NOMO-1 treated with dmso at 0.1 percent for 144 hours (cell line): Measurements from ENCODE around the gene CAND1.

ENCODE experiments used
- DNase-seq: peaks from one replicate; lab custom pipeline; 2025; ENCODE audit not compliant: unreplicated experiment; lab: John Stamatoyannopoulos, UW

The CAND1 gene

DNA sequence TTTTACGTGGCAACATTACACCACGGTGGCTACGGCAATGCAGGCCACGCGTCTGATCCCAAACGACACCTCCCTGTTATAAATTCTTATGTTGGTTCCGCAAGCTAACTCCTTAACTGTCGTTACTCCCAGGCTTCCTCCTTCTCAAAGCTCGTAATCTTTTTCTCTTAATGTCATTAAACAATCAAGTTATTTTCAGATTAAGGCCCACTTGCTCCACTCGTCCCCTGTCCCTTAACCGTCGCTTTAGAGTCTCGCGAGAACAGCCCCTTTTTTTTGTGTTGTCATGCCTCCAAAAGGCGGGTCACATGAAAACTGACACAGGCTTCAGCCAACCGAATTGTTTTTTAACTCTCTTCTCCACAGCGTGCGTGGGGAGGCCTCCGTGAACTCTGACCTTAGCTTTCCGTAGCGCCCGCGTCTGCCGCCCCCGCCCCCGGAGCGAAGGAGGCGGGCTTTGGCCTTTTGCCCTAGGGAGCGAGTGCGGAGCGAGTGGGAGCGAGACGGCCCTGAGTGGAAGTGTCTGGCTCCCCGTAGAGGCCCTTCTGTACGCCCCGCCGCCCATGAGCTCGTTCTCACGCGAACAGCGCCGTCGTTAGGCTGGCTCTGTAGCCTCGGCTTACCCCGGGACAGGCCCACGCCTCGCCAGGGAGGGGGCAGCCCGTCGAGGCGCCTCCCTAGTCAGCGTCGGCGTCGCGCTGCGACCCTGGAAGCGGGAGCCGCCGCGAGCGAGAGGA is at the start of gene CAND1:
TSS of gene CAND1 (plus strand) at position 463 of the 737 bp plus-strand sequence. CDS start 360 bp downstream, outside the sequence.
- DNase-seq = peak; percentile 97

DNA sequence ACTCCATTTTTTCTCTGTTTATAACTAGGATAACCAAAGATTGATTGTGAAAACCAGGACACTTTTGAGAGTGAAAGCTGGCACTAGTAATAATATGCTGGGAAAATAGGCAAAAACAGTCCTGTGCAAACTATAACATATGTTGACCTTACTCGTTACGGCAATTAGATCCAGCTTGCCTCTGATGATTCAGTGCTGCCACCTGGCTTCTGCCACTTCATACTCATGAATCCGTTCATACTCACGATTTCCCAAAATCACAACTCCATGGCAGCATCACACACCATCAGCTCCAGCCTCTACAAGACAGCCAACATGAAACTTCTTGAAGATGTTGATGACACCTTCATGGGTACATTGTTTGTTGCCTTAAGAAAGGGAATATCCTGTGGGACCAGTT is 49.1 kb upstream of the CAND1 start:
- no peak for DNase-seq

DNA sequence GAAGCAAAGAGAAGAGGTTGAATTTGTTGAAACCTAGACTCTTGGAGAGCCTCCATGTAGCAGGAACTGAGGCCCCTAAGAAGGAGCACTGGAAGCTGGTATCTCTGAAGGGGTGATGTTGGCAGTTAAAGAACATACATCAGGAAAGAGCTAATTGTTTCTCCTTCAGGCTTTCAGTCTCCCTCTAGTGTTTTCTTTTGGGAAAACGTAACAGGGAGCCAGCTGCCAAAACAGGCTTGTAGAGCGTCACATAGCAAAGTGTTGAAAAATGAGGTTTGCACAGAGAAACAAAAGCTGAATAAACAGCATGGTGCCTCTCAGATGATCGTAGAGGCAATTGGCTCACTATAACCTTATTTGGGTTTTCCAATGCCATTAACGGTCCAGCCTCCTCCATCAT is 46.9 kb upstream of the CAND1 start:
- no peak for DNase-seq

DNA sequence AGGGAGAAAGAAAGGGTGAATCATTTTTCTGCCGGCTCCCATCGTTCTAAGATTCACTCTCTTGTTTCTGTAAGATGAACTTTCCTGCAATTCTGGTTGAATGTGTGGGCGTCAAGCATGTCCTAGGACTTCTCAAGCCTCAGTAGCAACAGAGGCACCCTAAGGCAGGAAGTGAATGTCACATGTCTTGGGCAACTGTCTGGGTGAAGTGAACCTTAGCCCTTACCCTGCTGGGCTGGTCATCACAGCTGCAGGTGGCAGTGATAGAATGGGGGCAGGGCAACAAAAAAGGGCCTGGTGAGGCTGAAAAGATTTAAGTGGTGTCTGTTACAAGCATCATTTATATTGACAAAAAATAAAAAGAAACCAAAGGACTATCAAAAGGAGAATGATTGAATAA is 45.9 kb upstream of the CAND1 start:
- DNase-seq = no peak

DNA sequence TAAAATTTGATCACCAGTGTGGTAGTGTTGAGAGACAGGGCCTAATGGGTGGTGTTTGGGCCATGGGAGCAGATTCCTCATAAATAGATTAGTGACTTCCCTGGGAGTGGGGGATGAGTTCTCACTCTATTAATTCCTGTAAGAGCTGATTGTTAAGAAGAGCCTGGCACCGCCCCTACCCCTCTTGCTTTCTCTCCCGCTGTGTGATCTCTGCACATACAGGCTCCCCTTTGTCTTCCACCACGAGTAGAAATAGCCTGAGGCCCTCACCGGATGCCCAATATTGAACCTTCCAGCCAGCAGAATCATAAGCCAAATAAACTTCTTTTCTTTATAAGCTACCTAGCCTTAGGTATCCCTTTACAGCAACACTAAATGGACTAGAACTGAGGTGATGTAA is 31.9 kb upstream of the CAND1 start:
- no peak for DNase-seq

DNA sequence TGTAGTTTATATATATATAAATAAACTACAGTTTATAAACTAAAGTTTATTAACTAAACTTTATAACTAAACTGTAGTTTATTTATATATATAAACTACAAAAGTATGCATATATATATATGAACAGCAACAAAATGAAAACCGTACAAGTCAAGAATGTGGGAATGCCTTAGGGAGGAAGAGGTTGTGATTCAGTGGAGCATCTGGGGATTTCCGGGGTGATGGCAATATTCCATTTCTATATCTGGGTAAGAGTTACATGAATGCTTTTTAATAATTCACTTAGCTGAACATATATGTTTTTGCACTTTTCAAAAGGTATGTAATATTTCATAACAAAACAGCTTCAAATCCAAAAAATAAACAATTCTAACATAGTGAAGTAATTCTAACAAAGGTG is 30.1 kb upstream of the CAND1 start:
- no peak for DNase-seq

DNA sequence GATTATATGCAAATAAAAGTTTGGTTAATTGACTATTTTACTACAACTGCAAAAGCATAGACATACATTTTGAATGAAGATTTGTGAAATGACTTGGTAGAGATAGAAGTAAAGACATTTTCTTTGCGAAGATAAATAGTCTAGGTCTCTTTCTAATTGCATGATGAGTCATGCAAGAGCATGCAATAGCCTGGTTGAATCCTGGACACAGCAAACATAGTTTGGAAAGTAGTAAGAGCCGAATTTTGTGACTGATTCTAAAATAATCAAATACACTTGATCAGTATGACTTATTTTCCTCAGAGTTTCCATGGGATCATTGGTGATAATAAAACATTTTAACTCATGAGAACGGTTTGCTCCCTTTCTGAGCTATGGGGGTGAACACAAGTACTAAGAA is 27.7 kb upstream of the CAND1 start:
- DNase-seq = no peak

DNA sequence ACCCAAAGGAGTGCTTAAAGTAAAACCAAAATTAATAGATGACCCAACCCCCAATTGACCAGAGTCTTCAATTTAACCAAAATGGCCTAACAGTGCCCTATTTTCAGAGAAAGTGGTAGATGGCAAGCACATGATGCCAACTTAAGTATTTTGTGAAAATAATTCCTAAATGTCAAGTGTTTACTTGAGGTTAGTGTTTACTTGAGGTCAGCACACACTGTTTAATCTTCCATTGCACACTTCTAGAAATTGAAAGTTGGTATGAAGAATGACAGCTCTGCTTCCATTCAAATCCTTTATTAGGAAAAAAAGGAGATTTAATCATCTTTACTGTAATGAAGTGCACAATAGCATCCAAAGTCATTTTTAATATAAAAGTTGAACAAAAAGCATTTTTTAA is 25.9 kb upstream of the CAND1 start:
- no peak for DNase-seq

DNA sequence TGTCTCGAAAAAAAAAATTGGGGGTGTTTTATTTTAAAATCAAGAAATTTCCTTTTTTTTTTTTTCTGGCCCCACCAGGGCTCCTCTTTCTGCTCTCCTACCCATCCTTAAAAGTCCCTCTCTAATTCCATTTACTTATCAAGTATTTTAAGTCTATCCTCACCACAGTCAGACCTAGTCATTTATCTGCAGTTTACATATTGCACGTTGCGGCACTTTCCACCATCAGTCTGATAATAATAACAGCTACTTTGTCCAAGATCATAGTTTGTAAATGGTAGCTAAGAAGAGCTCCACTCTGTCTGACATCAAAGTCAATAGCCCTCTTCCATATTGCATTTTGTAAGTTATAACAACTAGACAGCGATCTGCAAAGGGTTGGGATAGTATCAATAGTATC is 23.6 kb upstream of the CAND1 start:
- no peak for DNase-seq

DNA sequence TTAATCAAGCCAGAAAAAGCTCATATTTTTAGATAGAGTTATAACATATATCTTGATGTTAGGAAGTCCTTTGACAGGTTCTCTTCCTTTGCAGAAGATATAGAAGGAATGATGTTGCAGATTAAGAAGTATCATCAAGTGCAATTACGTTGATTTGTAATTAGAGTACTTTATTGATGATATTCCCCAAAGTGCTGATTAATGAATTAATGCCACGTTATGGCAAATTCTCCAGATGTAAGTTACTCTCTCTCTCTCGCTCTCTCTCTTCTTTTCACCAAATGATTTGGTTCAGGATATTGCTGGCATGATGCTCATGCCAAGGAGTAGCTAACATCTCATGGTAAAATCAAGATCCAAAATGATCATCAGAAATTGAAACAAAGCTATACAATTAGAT is 18.1 kb upstream of the CAND1 start:
- no peak for DNase-seq

DNA sequence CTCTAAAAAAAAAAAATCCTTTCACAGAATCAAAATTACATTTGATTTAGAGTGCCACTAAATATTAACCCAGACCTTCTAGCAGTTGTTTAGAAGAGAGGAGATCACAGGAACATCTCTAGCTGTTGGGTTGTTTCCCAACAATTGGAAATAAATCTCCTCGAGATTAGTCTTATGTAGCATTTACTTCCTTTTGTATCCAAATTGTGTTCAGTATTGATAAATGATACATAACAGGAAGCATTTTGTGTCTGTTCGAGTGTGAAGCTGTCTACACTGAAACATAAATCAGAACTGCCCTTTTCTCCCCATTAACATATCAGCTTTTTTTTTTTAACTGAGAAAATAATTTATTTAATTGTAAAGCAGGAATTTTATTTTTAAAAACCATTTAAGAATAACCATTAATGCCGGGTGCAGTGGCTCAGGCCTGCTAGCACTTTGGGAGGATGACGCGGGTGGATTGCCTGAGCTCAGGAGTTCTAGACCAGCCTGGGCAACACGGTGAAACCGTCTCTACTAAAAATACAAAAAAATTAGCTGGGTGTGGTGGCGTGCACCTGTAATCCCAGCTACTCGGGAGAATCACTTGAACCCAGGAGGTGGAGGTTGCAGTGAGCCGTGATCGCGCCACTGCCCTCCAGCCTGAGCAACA is 14.7 kb upstream of the CAND1 start:
- DNase-seq = no peak

DNA sequence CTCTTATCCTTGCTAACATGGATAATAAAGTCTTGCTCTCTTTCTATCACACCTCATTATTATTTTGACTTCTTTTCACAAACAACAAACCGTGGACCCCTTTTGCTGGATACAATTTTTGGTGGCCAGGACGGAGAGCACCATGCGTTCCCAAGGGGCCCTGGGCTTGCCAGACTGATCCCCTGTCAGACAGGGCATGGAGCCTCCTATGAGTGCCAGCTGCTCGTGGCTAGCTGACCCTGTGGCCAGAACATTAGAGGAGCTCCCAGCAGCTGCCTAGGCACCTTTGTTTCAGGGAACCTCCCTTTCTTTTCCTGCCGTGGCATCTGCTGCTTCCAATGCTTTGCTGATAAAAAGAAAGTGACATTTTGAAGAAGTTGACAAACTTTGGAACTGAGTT is 12.5 kb upstream of the CAND1 start:
- DNase-seq = no peak

DNA sequence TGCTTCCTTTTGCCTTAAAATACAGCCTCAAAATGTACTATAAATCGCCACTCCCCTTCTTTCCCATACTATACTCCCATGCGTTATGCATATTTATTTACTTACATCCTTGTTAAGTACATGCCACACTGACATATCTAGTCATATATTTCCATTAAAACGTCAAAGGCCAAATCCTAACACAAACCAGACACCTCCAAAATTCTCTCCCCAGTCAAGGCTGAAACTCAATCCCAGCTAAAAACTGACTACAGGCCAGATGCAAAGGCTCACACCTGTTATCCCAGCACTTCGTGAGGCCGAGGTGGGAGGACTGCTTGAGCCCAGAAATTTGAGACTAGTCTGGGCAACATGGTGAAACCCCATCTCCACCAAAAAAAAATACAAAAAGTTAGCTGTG is 5.7 kb upstream of the CAND1 start:
- DNase-seq = no peak

DNA sequence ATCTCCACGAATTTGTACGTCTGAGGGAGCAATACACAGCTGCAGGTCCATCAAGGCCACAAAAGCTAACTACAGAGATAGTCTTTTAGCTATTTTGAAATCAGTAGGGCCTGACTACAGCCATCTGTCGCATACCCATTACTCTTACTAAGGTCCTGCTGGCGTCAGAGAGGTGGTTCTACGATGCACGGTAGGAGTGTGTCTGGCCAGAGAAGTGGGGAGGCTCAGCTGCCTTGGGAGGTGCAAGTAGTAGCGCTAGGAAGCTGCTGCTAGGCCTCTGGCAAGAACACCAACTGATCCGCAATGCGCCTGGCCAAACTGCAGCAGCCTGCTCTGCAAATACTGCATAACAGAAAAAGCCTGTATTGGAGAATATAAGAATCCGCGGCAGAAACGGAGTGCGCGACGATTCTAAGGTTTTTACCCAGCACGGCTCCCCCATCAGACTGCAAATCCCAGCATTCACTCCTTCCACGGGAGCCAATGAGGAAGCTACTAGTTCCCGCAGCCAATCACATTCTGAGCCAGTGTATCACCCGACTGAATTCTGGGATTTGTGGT is 743 bp upstream of the CAND1 start:
- peak; percentile 95 for DNase-seq

DNA sequence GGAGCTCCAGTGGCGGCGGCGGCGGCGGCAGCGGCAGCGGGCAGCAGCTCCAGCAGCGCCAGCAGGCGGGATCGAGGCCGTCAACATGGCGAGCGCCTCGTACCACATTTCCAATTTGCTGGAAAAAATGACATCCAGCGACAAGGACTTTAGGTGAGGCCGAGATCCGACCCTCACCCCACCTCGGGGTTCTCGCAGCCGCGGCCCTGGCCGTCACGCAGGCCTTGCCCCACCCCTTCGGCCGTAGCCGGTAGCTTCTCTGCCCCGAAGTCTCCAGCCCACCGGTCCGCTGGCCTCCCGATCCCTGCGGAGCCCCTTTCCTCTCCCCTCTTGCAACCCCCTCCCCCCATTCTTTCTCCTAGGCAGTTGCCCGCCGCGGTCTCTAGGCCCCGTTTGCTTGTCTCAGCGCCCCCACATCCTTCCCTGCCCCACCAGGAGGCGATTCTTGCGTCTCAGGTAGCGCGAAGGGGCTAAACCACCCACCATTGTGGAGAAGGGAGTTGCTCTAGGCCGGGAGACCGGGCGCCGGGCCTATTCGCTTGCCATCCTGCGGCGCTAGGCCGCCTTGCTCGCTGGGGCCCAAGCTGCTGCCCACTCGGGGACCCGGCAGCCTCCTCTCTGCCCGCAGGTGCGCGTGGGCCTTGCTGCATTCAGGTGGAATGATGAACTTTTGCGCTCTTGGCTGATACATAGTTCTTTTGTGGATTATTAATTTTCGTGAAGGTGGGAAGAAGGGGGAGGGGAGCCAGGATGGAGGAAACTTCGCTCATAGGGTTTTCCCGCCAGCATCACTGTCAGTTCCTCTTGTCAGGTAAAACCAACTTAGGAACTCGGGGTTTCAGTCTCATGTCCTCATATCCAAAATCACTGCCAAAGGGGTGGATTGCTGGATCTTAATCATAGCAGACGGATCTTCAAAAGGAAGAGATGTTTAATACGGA is 745 bp downstream of the CAND1 start:
- no peak for DNase-seq

DNA sequence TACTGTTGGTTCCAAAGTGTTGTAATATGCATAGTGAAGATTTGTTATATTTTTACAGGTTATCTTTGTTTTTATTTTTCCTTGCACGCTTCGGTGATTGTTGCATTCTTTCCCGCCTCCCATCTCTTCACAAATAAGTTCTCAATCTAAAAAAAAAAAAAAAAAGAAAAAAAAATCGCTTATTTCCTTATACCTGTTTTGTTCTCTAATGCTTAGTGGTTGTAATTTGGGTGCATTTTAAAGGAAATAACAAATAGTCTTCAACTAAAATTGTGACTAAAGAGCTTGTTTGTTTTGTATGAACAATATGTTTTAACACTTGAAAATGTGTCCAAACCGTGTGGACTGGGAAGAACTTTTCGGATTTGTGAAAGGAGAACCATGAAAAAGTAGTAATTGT is 1.5 kb downstream of the CAND1 start:
- DNase-seq = no peak

DNA sequence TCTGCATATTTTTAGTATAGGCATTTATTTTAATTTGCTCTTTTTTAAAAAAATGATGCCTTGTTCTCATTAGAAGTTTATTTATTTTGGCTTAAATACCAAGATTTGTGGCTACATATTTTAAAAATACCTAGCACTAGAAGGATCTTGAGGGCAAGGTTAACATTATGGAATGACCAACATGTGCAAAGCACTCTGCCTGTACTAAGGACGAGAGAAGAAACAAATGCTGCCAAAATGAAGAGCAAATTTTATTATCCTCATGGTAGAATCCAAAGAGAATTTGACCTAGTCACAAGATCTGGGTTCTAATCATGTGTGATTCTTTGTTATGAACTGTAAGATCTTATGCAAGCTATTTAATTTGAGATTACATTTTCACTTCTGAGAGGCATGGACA is 2.8 kb downstream of the CAND1 start:
- no peak for DNase-seq

DNA sequence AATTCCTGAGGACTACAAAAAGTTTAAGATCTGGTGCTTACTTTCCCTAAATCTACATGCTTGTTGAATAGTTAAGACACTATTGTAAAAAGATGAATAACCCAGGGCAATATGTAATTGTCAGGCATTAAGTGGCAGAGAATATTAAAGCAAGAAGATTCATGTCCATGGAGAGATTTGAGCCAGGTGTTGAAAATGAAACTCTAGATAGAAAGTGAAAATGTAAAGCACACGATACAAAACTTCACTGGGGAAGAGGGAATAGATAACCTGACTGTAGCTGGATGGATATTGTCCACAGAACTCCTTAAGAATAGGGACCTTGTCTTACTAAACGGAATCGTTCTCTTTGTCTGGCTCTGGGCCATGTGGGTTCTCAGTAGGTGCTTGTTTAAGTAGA is 5.0 kb downstream of the CAND1 start:
- DNase-seq = no peak

DNA sequence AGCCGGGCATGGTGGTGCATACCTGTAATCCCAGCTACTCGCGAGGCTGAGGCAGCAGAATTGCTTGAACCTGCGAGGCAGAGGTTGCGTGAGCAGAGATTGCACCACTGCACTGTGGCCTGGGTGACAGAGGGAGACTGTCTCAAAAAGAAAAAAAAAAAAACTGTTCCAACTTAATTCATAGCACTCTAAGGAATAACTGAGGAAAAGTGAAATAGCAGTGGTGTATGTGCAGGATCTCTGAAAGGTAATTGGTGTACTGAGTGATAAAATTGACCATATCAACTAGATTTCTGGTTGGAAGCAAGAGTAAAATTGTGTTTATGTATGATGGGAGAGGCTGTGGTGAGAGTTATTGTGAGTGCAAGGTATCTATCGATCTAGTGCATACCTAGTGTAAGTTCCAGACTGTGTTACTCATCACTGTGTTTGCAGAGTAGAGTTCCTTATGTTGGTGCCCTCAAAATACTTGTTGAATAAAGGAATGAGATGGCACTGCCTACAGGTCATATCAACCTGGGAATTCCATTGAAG is 6.3 kb downstream of the CAND1 start:
- DNase-seq = no peak

DNA sequence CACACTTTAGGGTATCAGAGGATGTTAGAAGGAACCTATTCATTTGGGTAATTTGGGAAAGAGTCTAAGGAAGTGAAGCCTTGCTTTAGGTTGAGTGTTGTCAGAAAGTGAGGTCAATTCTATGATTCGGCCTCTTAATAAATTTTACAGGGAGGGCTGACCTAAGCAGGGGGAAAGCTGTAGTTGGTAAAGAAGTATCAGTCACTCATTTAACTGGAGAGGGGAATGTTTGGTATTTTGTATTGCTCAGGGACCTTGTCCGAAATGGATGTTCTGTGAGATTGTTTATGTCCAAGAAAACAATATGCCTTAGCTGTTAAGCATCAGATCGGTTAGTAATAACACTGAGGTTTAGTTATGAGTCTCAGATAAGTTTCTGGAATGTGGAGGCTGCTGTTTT is 7.3 kb downstream of the CAND1 start:
- DNase-seq = no peak

DNA sequence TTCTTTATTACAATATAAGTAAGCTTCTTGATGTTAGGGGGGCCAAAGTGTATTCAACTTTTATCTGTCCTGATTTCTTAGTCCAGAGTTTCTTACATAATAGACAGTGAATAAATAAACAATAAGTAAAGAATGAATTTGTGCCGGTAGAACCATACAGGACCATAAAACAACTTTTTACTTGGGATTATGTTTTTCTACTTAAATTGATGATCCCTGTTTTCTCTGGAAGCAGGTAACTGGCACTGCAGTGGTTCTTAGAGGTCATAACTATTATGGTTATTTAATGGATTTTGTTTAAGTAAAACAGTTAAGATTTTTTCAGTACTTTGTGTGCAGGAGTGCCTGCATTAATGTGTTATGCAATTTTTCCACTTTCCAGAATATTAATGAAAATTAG is 10.5 kb downstream of the CAND1 start:
- DNase-seq = no peak
